Cortex of kidney (tissue), 1 donor: ENCODE results near the gene FGF4.

Experiments used
- DNase-seq: peaks from one replicate; lab custom pipeline; 2025; lab: John Stamatoyannopoulos, UW

FGF4 gene

GRCh38 chr11:69807106-69807815 is 32.1 kb upstream of the FGF4 start:
- DNase-seq = no peak

GRCh38 chr11:69804769-69805508 is 29.8 kb upstream of the FGF4 start:
- DNase-seq = no peak

GRCh38 chr11:69803604-69804218 is 28.6 kb upstream of the FGF4 start:
- DNase-seq = no peak

GRCh38 chr11:69803022-69803421 is 27.9 kb upstream of the FGF4 start:
- DNase-seq = no peak

GRCh38 chr11:69802590-69802989 is 27.4 kb upstream of the FGF4 start:
- DNase-seq = no peak

GRCh38 chr11:69801513-69802335 is 26.6 kb upstream of the FGF4 start:
- DNase-seq = no peak

- DNase-seq = no peak
Measured at GRCh38 chr11:69800278-69800677, 25.1 kb upstream of the FGF4 start.

- DNase-seq = no peak
Measured at GRCh38 chr11:69799582-69799981, 24.4 kb upstream of the FGF4 start.

- DNase-seq = no peak
Measured at GRCh38 chr11:69799097-69799496, 24.0 kb upstream of the FGF4 start.

- no peak for DNase-seq
Measured at GRCh38 chr11:69797737-69798528, 22.8 kb upstream of the FGF4 start.

- DNase-seq = no peak
Measured at GRCh38 chr11:69797156-69797555, 22.0 kb upstream of the FGF4 start.

GRCh38 chr11:69796063-69796462 is 20.9 kb upstream of the FGF4 start:
- DNase-seq = no peak

- no peak for DNase-seq
Measured at GRCh38 chr11:69791276-69792180, 16.4 kb upstream of the FGF4 start.

- no peak for DNase-seq
Measured at GRCh38 chr11:69788956-69789355, 13.8 kb upstream of the FGF4 start.

- no peak for DNase-seq
Measured at GRCh38 chr11:69787906-69788305, 12.8 kb upstream of the FGF4 start.

GRCh38 chr11:69787457-69787856 is 12.3 kb upstream of the FGF4 start:
- no peak for DNase-seq

- DNase-seq = no peak
Measured at GRCh38 chr11:69781241-69781640, 6.1 kb upstream of the FGF4 start.

- DNase-seq = no peak
Measured at GRCh38 chr11:69778373-69778772, 3.2 kb upstream of the FGF4 start.

- no peak for DNase-seq
Measured at GRCh38 chr11:69774354-69775162, 583 bp downstream of the FGF4 start.
